CD14-positive monocyte (primary cell): ENCODE results near the gene ZNF672. TPM values are rescaled to one million over a fixed set of nuclear protein-coding genes. Genes with fewer than 3 reads are reported as not detected.

ENCODE experiments used
- DNase-seq, 3 donors: peaks; one replicate each; pipeline ENCODE4 v3.0.0-alpha.2; 2011 to 2022
- H2AFZ ChIP-seq: 2 replicates; pipeline ENCODE4 v1.6.0; 2012; ENCODE audit warnings: mild to moderate bottlenecking, low read depth, low read length, inconsistent platforms; ENCODE audit not compliant: insufficient read depth, poor library complexity, severe bottlenecking
- H3K27ac ChIP-seq, 2 donors: 1 replicate in 1 of 2; 2 replicates in 1 of 2; pipeline ENCODE4 v1.5.1; 2012 to 2013; ENCODE audit warnings: low read length in 2 of 2, control low read depth in 1 of 2, inconsistent platforms in 1 of 2, low read depth in 1 of 2, mild to moderate bottlenecking in 1 of 2
- H3K27me3 ChIP-seq, 2 donors: one replicate each; pipeline versions ENCODE4 v1.6.0 to v1.6.1; 2011 to 2013; ENCODE audit warnings: low read length in 2 of 2; ENCODE audit not compliant: control insufficient read depth in 2 of 2, insufficient read depth in 2 of 2
- H3K36me3 ChIP-seq, 2 donors: replicated peaks in 1 of 2; 1 replicate in 1 of 2; 2 replicates in 1 of 2; pipeline versions ENCODE4 v1.5.1 to v1.6.1; 2012 to 2013; ENCODE audit warnings: low read length in 2 of 2, control low read depth in 1 of 2, inconsistent platforms in 1 of 2, mild to moderate bottlenecking in 1 of 2; ENCODE audit not compliant: insufficient read depth in 2 of 2, control insufficient read depth in 1 of 2
- H3K4me1 ChIP-seq, 2 donors: 1 replicate in 1 of 2; 2 replicates in 1 of 2; pipeline versions ENCODE4 v1.5.1 to v1.6.1; 2012 to 2013; ENCODE audit warnings: low read length in 2 of 2, control low read depth in 1 of 2, inconsistent platforms in 1 of 2, mild to moderate bottlenecking in 1 of 2, moderate library complexity in 1 of 2; ENCODE audit not compliant: insufficient read depth in 2 of 2, control insufficient read depth in 1 of 2
- H3K4me2 ChIP-seq: replicated peaks from 2 replicates; pipeline ENCODE3; 2012; ENCODE audit warnings: low read length, moderate library complexity, mild to moderate bottlenecking; ENCODE audit not compliant: poor library complexity, severe bottlenecking; ENCODE audit errors: extremely low read depth
- H3K4me3 ChIP-seq, 3 experiments: fragments of 200-600 bp in 1 of 3; sonication (generic) in 1 of 3; replicated peaks in 1 of 3; 1 replicate in 2 of 3; 2 replicates in 1 of 3; pipeline ENCODE4 v1.5.1; 2011 to 2013; ENCODE audit warnings: low read length in 3 of 3, mild to moderate bottlenecking in 3 of 3, control low read depth in 2 of 3, low read depth in 2 of 3, inconsistent platforms in 1 of 3, moderate library complexity in 1 of 3
- H3K79me2 ChIP-seq: 2 replicates; pipeline ENCODE4 v1.6.0; 2012; ENCODE audit warnings: mild to moderate bottlenecking, control low read depth, inconsistent platforms, low read length, moderate library complexity; ENCODE audit not compliant: insufficient read depth
- H3K9ac ChIP-seq: 2 replicates; pipeline ENCODE4 v1.6.0; 2017; ENCODE audit warnings: low read length, mild to moderate bottlenecking; ENCODE audit not compliant: insufficient read depth, poor library complexity, severe bottlenecking
- H3K9me3 ChIP-seq, 2 donors: replicated peaks in 1 of 2; 1 replicate in 1 of 2; 2 replicates in 1 of 2; pipeline versions ENCODE4 v1.5.1 to v1.6.1; 2012 to 2013; ENCODE audit warnings: low read length in 2 of 2, control low read depth in 1 of 2; ENCODE audit not compliant: control insufficient read depth in 1 of 2, insufficient read depth in 1 of 2
- H4K20me1 ChIP-seq: 2 replicates; pipeline ENCODE4 v1.6.0; 2012; ENCODE audit warnings: mild to moderate bottlenecking, low read length, control low read depth, moderate library complexity; ENCODE audit not compliant: insufficient read depth
- H3K27ac Mint-ChIP-seq, 7 donors: one replicate each; pipeline ENCODE4 v1.8.0; 2020; ENCODE audit warnings: mild to moderate bottlenecking in 7 of 7, mixed read lengths in 7 of 7, moderate library complexity in 6 of 7, inconsistent platforms in 2 of 7
- H3K27me3 Mint-ChIP-seq, 3 donors: one replicate each; pipeline ENCODE4 v1.8.0; 2021 to 2022; ENCODE audit warnings: low read depth in 3 of 3, mild to moderate bottlenecking in 3 of 3, mixed read lengths in 3 of 3, moderate library complexity in 3 of 3, inconsistent platforms in 1 of 3
- H3K36me3 Mint-ChIP-seq, 2 donors: one replicate each; pipeline ENCODE4 v1.8.0; 2020; ENCODE audit warnings: mixed read lengths in 2 of 2, inconsistent platforms in 1 of 2, mild to moderate bottlenecking in 1 of 2
- H3K4me1 Mint-ChIP-seq: one replicate; pipeline ENCODE4 v1.8.0; 2020; ENCODE audit warnings: mild to moderate bottlenecking, mixed read lengths
- H3K4me3 Mint-ChIP-seq, 2 donors: one replicate each; pipeline ENCODE4 v1.8.0; 2020; ENCODE audit warnings: mild to moderate bottlenecking in 2 of 2, mixed read lengths in 2 of 2, moderate library complexity in 1 of 2
- H3K9me3 Mint-ChIP-seq, 7 donors: one replicate each; pipeline ENCODE4 v1.8.0; 2020 to 2022; ENCODE audit warnings: mixed read lengths in 7 of 7, mild to moderate bottlenecking in 6 of 7, moderate library complexity in 6 of 7, inconsistent platforms in 2 of 7
- CTCF ChIP-seq: fragments of 200-600 bp; IDR thresholded peaks from one replicate; pipeline ENCODE4 v1.8.0; 2022; ENCODE audit warnings: antibody characterized with exemption, mild to moderate bottlenecking
- WGBS: methylation state at CpG from one replicate; pipeline ENCODE4 v1.1.5; 2013; ENCODE audit warnings: missing lambda C conversion rate; ENCODE audit not compliant: insufficient coverage; 5-methylcytosine and 5-hydroxymethylcytosine counted together
- intact Hi-C, 2 donors: fragments of 100-400 bp; cut with micrococcal nuclease; formaldehyde crosslinking; loops; one replicate each; pipeline versions ENCODE4 v1.15.0 to v1.15.1; 2023
- polyA plus RNA-seq, 3 donors: library from polyadenylated mRNA; depleted of rRNA in 1 of 3; unstranded in 2 of 3; stranded (reverse) in 1 of 3; fragments of 300-500 nt in 2 of 3; fragments of >200 nt in 1 of 3; fragmentation: Illumina TruSeq in 2 of 3; gene quantifications; 1 replicate in 2 of 3; 2 replicates in 1 of 3; pipeline ENCODE4 v1.2.3, GENCODE V29; 2012 to 2021

ZNF672 gene
- polyA plus RNA-seq, 3 donors = 21.2 to 23.9 (median 23.4) TPM

- Mint-ChIP-seq H3K27ac (peak overlapping the region; percentile 94 to 100 (median 97)), H3K4me3 (peak overlapping the region; percentile 9 to 65), H3K4me1 (peaks cover 77% of the 10 kb centered on the region), H3K36me3 (peaks cover 45 to 54% of the 10 kb centered on the region in 2 donors), H3K27me3 (no peaks in the 10 kb centered on the region), H3K9me3 (peaks cover 0 to 1% (median 0%) of the 10 kb centered on the region in 7 donors)
- 67% methylated on average over 2 of the region's 2 CpGs for WGBS
- Histone ChIP-seq H3K4me1 (peaks cover 69 to 80% of the 10 kb centered on the region in 2 donors), H3K27ac (peak overlapping the region; percentile 14 to 99), H3K4me2 (peak overlapping the region; percentile 92), H4K20me1 (peaks cover 6% of the 10 kb centered on the region), H3K9me3 (no peaks in the 10 kb centered on the region), H2AFZ (no peak overlapping the region), H3K79me2 (peaks cover 70% of the 10 kb centered on the region), H3K27me3 (no peaks in the 10 kb centered on the region), H3K4me3 (peak overlapping the region in 1 of 3 experiments; percentile 82), H3K9ac (no peak overlapping the region), H3K36me3 (peaks cover 14 to 42% of the 10 kb centered on the region in 2 donors)
- TF ChIP-seq CTCF = no peak
- intact Hi-C loops = no loop called here
- peak in 2 of 3 donors; percentile 12 to 59 for DNase-seq
Measured at GRCh38 chr1:248823517-248824001, 14.5 kb upstream of the ZNF672 start.

GRCh38 chr1:248824301-248824700 is 13.7 kb upstream of the ZNF672 start:
- H3K27me3 Mint-ChIP-seq = no peaks in the 10 kb centered on the region
- DNase-seq = no peak
- peak overlapping the region; percentile 90 to 99 for H3K27ac ChIP-seq
- no peak for TF ChIP-seq CTCF
- H3K36me3 ChIP-seq = peaks cover 9 to 35% of the 10 kb centered on the region in 2 donors
- peaks cover 0 to 1% (median 0%) of the 10 kb centered on the region in 7 donors for H3K9me3 Mint-ChIP-seq
- H3K9ac ChIP-seq = peak overlapping the region; percentile 92
- peaks cover 76% of the 10 kb centered on the region for H3K4me1 Mint-ChIP-seq
- peak overlapping the region; percentile 96 to 100 (median 99) for H3K27ac Mint-ChIP-seq
- peak overlapping the region; percentile 92 for H3K4me2 ChIP-seq
- no peaks in the 10 kb centered on the region for H3K27me3 ChIP-seq
- peaks cover 62% of the 10 kb centered on the region for H3K79me2 ChIP-seq
- no peaks in the 10 kb centered on the region for H3K9me3 ChIP-seq
- intact Hi-C loops = no loop called here
- H3K4me1 ChIP-seq = peaks cover 69 to 80% of the 10 kb centered on the region in 2 donors
- H2AFZ ChIP-seq = no peak overlapping the region
- peak overlapping the region in 1 of 3 experiments; percentile 82 for H3K4me3 ChIP-seq
- H4K20me1 ChIP-seq = peaks cover 6% of the 10 kb centered on the region
- H3K36me3 Mint-ChIP-seq = peaks cover 40 to 48% of the 10 kb centered on the region in 2 donors
- WGBS = no CpG with 5 or more reads among the region's 1 CpG
- H3K4me3 Mint-ChIP-seq = peak overlapping the region; percentile 3 to 65
